ENCODE data around the gene CHAF1B.

CHAF1B gene

GRCh38 chr21:36461277-36461917 is 76.2 kb downstream of the CHAF1B start:
- TF ChIP-seq CTCF (IDR thresholded peaks at IDR 0.05; ENCODE audit: borderline replicate concordance, insufficient read depth, low read depth, low read length): no peak
- H3K4me3 ChIP-seq (ENCODE audit: low read depth, low read length): no peak overlapping the region

- no peak for TF ChIP-seq CTCF (IDR thresholded peaks at IDR 0.05; ENCODE audit: borderline replicate concordance, insufficient read depth, low read depth, low read length)
- no peak overlapping the region for H3K4me3 ChIP-seq (ENCODE audit: low read depth, low read length)
Observed at GRCh38 chr21:36461918-36462486, 76.8 kb downstream of the CHAF1B start.

DNA sequence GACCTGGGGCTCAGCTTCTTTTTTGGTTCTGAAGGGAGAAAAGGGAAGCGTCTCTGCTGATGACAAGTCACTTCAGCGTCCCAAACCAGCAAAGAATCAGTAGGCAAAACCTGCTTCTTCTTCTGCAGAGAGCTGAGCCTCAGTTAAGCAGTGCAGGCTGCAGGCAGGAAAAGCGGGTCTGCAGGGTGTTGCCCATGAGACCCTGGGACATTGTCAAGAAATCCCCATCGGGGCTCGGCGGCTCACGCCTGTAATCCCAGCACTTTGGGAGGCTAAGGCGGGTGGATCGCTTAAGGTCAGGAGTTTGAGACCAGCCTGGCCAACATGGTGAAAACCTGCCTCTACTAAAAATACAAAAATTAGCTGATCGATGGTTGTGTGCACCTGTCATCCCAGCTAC is 78.0 kb downstream of the CHAF1B start:
- TF ChIP-seq CTCF (IDR thresholded peaks at IDR 0.05; ENCODE audit: borderline replicate concordance, insufficient read depth, low read depth, low read length): no peak
- no peak overlapping the region for H3K4me3 ChIP-seq (ENCODE audit: low read depth, low read length)

- H3K4me3 ChIP-seq (ENCODE audit: low read depth, low read length): no peak overlapping the region
- TF ChIP-seq CTCF (IDR thresholded peaks at IDR 0.05; ENCODE audit: borderline replicate concordance, insufficient read depth, low read depth, low read length): no peak
Observed at GRCh38 chr21:36463991-36464390, 78.8 kb downstream of the CHAF1B start.

DNA sequence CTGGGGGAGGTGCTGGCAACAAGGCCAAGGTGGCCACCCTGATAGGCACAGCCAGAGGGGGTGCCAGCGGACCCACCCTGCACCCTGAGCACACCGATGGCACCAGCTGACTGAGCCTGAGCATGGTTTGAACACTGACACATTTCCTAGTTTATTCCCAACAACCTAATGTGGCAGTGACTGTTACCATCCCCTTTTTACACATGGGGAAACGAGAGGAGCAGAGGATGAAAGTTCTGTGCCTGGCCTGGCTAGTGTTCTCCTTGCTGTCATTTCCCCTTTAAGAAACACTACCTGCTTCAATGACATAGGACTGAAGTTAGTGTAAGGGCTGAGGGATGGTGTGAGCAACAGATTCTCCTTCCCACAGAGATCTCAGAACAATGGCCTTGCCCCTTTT is 79.4 kb downstream of the CHAF1B start:
- H3K4me3 ChIP-seq (ENCODE audit: low read depth, low read length): no peak overlapping the region
- TF ChIP-seq CTCF (IDR thresholded peaks at IDR 0.05; ENCODE audit: borderline replicate concordance, insufficient read depth, low read depth, low read length): no peak

GRCh38 chr21:36465478-36465877 is 80.3 kb downstream of the CHAF1B start:
- no peak for TF ChIP-seq CTCF (IDR thresholded peaks at IDR 0.05; ENCODE audit: borderline replicate concordance, insufficient read depth, low read depth, low read length)
- H3K4me3 ChIP-seq (ENCODE audit: low read depth, low read length): no peak overlapping the region

GRCh38 chr21:36466061-36466511 is 80.9 kb downstream of the CHAF1B start:
- no peak for TF ChIP-seq CTCF (IDR thresholded peaks at IDR 0.05; ENCODE audit: borderline replicate concordance, insufficient read depth, low read depth, low read length)
- H3K4me3 ChIP-seq (ENCODE audit: low read depth, low read length): no peak overlapping the region
